Measurements from ENCODE around the gene CCDC30.
"Not testable (repeated sequence)": the region's sequence is repeated elsewhere in the genome, so short reads cannot be mapped to it uniquely, and the experiment has no call there.

The CCDC30 gene

DNA sequence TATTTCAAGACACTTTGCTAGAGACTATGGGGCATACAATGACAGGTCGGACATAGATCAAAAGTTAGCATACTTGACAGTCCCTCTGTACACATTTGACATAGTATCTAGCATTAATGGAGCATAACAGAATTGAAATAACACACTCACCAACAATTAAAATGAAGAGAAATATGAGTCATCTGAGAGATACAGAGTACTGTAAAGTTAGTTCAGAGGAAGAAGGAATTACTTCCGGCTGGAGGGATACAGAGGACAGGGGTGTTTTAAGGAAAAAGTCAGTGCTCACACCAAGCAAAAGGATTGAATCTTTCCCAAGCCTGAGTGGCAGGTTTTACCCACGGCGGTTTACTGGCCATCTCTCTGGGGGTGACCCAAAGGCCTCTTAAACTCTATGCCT is 9.7 kb upstream of the CCDC30 start:
- DNase-seq (ENCODE audit: low read depth) = no peak

DNA sequence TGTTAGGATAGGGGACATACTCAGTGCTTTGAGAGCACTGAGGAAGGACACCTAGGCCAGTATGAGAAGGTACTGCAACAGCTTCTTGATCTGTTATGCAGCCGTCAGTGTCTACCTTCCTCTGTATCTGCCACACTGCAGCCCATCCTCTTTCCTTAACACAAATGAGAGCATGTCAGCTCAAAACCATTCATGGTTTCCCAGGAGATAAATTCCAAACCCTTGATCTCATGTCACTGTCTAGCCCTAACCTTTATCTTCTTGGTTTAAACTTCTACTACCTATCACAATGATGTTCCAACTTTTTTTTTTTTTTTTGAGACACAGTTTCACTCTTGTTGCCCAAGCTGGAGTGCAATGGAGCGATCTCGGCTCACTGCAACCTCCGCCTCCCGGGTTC is 8.7 kb upstream of the CCDC30 start:
- no peak for DNase-seq (ENCODE audit: low read depth)

DNA sequence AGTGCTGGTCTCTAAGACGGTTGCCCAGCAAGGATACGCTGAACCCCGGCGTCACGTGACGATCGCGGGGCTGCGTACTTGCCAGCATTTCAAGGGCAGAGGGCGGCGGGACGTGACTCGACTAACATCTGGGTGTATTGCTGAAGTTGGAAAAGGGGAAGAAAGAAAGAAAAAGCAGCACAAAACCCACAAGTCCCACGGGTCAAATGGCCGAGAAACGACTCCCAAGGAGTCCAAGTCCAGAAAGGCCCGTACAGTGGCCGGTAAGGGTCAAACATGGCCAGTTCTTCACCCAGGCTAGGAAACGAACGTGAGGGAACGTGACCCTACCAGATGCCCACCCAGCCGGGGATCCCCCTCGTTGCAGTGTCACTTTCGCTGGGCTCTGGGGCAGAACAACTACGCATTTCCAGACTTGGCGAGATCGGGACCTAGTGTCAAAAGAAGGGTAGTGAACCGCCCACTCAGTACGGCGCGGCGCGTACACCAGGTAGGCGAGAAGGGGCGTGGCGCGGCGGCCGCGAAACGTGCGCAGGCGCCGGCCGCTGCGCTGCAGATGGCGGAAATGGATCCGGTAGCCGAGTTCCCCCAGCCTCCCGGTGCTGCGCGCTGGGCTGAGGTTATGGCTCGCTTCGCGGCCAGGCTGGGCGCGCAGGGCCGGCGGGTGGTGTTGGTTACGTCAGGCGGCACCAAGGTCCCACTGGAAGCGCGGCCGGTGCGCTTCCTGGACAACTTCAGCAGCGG is 6.9 kb upstream of the CCDC30 start, which contains the start of the genes PPCS and ZMYND12:
Gene PPCS (plus strand): TSS at position 534 of the 744 bp plus-strand sequence. CDS start 23 bp downstream, at position 557.
Gene ZMYND12 (minus strand): TSS at position 13 of the 744 bp plus-strand sequence. CDS start 25 bp downstream, outside the sequence.
- DNase-seq (ENCODE audit: low read depth) = peak; percentile 80

DNA sequence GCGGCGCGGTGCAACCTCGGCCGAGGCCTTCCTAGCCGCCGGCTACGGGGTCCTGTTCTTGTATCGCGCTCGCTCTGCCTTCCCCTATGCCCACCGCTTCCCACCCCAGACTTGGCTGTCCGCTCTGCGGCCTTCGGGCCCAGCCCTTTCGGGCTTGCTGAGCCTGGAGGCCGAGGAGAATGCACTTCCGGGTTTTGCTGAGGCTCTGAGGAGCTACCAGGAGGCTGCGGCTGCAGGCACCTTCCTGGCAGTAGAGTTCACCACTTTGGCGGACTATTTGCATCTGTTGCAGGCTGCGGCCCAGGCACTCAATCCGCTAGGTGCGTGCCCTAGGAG is 6.4 kb upstream of the CCDC30 start:
- peak; percentile 20 for DNase-seq (ENCODE audit: low read depth)

GRCh38 chr1:42461196-42461595 is 1.9 kb upstream of the CCDC30 start:
- no peak for DNase-seq (ENCODE audit: low read depth)

DNA sequence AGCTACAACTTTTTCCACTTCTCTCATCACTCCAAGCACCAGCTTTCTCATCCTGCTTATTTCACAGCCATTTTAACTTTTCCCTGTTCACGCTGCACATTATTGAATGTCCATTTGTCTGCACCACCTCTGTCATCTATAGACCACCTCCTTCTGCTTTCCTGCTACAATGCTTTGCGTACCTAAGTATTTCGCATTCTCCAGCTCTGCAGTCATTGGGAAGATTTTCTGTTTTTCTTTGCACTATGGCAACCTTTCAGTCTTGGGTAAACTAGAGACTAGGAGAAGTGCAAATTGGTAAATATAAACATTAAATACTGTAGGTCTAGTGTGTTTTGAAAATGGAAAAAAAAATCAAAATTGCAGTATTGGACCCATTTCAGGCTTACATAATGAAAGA is 835 bp downstream of the CCDC30 start:
- no peak for DNase-seq (ENCODE audit: low read depth)

GRCh38 chr1:42466030-42466429 is 2.9 kb downstream of the CCDC30 start:
- DNase-seq (ENCODE audit: low read depth) = no peak

- DNase-seq (ENCODE audit: low read depth) = no peak
Observed at GRCh38 chr1:42469727-42470126, 6.6 kb downstream of the CCDC30 start.

GRCh38 chr1:42476605-42477004 is 13.5 kb downstream of the CCDC30 start:
- no peak for DNase-seq (ENCODE audit: low read depth)

DNA sequence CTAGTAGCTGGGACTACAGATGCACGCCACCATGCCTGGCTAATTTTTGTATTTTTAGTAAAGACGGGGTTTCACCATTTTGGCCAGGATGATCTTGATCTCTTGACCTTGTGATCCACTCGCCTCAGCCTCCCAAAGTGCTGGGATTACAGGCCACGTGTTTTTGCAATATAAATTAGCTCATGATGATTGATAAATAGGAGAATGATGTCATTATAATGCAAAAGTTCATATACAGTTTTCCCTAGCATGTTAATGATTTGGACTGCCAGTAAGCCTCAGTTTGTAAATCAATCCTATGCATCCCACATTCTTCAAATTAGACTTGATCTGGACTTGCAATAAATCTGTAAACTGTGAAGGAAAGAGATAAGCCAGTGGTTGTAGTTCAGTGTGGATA is 14.3 kb downstream of the CCDC30 start:
- DNase-seq (ENCODE audit: low read depth) = not testable (repeated sequence)

DNA sequence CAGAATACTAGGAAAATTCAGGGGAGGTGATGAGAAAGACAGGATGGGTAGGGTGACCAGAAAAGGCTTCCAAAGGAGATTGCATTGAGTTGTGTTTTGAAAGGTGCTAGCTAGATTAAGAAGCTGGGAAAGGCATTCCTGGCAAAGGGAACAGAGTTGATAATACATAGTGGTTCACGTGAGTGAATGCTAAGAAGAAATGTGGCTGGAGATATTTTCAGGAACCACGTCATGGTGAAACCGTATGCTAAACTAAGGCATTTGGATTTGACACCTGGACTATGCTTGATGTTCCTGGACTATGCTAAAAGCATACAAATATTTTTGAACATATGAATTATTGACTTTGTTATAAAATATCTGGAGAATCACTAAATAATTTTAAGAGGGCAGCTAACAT is 14.7 kb downstream of the CCDC30 start:
- DNase-seq (ENCODE audit: low read depth) = no peak

DNA sequence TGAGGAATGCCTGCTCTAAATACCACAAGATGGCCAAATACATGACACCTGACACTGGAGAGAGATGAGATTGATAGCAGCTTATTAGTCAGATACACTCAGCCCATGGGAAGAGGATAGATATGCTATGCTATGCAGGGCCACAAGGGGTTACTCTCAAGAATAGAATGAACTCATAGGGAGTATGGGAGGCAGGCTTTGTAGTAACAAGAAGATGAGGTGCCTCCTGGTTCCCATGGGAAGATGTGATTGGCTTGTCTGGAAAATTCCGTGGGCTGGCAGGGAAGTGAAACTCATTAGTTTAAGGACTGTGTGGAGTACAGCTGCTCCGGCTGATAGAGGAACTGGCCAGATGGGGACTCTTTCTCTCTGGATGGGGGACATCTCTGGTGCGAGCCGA is 16.5 kb downstream of the CCDC30 start:
- no peak for DNase-seq (ENCODE audit: low read depth)

DNA sequence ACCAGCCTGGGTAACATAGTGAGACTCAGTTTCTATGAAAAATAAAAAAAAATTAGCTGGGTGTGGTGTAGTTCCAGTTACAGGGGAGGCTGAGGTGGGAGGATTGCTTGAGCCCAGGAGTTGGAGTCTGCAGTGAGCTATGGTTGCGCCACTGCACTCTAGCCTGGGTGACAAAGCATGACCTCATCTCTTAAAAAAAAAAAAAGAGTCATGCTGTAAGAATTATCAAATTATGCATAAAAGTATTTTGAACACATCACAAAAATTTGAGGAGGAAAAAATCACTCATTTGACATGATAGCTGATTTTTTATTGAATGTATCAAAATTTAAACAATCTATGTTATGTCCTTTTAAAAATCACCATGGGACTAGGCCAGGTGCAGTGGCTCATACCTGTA is 17.8 kb downstream of the CCDC30 start:
- DNase-seq (ENCODE audit: low read depth) = no peak

DNA sequence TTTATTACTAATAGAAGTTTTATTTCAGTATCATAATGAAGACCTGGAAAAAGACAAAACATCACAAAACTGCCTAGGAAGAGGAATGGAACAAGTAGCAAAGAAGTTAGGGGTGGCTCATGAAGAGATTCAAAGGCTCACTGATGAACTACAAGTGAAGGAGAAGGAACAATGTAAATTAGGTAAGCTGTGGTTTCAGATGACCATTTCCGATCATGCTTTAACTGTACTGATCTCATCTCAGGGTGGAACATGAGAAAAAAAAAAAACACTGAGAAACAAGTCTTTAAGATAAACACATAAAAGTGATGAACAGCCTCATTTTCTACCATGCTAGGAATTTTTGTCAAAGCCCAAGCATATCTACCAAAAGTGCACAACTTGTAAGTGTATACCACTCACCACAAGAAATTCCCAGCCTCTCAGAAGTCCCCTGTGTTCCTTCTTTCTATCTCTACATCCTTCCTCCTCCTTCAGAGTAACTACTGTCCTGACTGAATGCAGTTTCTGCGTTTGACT is 19.6 kb downstream of the CCDC30 start:
- no peak for DNase-seq (ENCODE audit: low read depth)

GRCh38 chr1:42484382-42484781 is 21.3 kb downstream of the CCDC30 start:
- DNase-seq (ENCODE audit: low read depth) = no peak

DNA sequence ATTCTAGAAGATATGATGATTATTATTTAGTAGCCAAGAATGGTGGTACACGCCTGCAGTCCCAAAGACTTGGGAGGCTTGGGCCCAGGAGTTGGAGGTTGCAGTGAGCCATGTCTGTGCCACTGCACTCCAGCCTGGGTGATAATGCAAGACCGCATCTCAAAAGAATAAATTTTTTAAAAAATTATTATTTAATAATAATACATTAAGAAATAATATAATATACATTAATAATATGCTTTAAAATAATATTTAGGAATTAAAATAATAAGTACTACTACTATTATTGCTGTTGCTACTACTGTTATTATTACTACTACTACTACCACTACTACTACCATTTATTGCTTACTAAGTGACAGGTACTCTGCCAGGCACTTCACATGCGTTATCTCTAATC is 27.2 kb downstream of the CCDC30 start:
- no peak for DNase-seq (ENCODE audit: low read depth)

DNA sequence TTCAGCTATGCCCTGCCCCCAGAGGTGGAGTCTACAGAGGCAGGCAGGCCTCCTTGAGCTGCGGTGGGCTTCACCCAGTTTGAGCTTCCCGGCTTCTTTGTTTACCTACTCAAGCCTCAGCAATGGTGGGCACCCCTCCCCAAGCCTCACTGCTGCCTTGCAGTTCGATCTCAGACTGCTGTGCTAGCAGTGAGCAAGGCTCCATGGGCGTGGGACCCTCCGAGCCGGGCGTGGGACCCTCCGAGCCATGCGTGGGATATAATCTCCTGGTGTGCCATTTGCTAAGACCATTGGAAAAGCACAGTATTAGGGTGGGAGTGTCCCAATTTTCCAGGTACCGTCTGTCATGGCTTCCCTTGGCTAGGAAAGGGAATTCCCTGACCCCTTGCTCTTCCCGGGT is 38.9 kb downstream of the CCDC30 start:
- DNase-seq (ENCODE audit: low read depth) = not testable (repeated sequence)

- no peak for DNase-seq (ENCODE audit: low read depth)
Observed at GRCh38 chr1:42504535-42505128, 41.5 kb downstream of the CCDC30 start.

GRCh38 chr1:42506576-42506975 is 43.5 kb downstream of the CCDC30 start:
- no peak for DNase-seq (ENCODE audit: low read depth)

DNA sequence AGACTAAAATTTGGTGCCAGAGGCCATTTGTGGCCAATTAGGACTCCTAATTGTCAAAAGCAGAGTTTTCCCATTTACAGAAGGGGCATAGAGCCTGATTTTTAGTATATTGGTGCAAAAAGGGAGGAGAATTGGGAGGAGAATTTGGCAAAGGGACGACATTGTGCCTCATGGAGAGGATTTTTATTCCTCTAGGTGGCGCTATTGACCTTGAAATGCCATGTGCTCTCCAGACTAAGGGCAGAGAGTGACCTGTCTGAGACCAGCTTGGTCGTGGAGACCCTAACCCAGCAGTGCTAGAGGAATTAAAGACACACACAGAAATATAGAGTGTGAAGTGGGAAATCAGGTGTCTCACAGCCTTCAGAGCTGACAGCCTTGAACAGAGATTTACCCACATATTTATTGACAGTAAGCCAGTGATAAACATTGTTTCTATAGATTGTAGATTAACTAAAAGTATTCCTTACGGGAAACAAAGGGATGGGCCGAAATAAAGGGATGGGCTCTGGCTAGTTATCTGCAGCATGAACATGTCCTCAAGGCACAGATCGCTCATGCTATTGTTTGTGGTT is 48.6 kb downstream of the CCDC30 start:
- not testable (repeated sequence) for DNase-seq (ENCODE audit: low read depth)

GRCh38 chr1:42518908-42519307 is 55.8 kb downstream of the CCDC30 start:
- DNase-seq (ENCODE audit: low read depth) = no peak

GRCh38 chr1:42523171-42523570 is 60.1 kb downstream of the CCDC30 start:
- DNase-seq (ENCODE audit: low read depth) = no peak

DNA sequence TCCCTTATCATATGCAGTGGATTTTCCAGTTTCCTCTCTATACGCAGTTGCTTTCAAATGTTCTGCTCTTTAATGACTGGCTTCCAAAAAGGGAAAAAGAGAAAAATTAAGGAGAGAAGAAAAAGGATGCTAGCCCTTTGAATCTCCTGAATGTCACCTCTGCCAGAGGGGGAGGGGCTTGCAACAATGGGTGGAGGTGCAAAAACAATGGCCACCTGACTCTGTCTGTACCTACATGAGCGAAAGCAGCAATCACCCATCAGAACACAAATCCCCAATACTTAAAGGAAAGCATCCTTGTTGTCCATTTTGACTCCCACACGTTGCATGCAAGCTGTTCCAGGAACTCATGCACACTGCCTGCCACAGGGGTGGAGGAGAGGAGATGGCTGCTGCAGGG is 61.2 kb downstream of the CCDC30 start:
- no peak for DNase-seq (ENCODE audit: low read depth)

Measured in stimulated activated CD8-positive, alpha-beta memory T cell treated with anti-CD3 and anti-CD28 coated beads, Interleukin-7, amount 100 ng/mL, for 24 hours (primary cell).